Vagina (tissue), 2 donors: ENCODE measurements around the gene PRKCG.
A peak's percentile ranks its signal among the peaks of the same experiment; 100 is the strongest.

Experiments
- CTCF ChIP-seq, 3 experiments: fragments of 450-650 bp in 2 of 3; fragments of 200-600 bp in 1 of 3; sonication (generic) in 1 of 3; IDR thresholded peaks; one replicate each; pipeline ENCODE4 v1.5.1; 2017 to 2019; ENCODE audit warnings: antibody characterized with exemption in 3 of 3, mild to moderate bottlenecking in 2 of 3, moderate library complexity in 2 of 3
- POLR2A ChIP-seq, 2 donors: fragments of 450-650 bp; IDR thresholded peaks; one replicate each; pipeline ENCODE4 v1.6.1; 2017; ENCODE audit warnings: antibody characterized with exemption in 2 of 2, mild to moderate bottlenecking in 2 of 2, moderate library complexity in 2 of 2

GRCh38 chr19:53865918-53866864, 15.8 kb upstream of the PRKCG start:
- TF ChIP-seq CTCF (IDR thresholded peaks at IDR 0.05) (no peak), POLR2A (IDR thresholded peaks at IDR 0.05) (peak in 1 of 2 donors; percentile 17)
